ENCODE measurements around the gene OS9.

OS9 gene

DNA sequence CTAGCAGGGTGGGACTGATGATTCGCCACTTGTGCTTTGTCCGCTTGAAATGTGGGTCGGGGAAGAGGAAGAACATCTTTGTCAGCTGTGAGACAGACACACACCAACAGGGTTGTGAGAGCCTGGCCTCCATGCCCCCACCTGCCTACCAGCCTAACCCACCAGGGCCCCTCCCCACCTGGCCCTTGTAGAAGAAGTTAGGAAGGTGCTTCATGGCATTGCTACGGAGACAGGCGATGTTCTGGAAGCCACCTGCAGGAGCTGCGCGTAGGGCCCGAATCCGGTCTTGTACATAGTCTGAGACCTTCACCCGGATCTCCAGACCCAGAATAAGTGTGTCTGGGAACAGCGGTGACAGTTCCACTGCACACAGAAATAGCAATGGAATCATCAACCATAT is 75.7 kb downstream of the OS9 start:
- DNase-seq, result no peak

DNA sequence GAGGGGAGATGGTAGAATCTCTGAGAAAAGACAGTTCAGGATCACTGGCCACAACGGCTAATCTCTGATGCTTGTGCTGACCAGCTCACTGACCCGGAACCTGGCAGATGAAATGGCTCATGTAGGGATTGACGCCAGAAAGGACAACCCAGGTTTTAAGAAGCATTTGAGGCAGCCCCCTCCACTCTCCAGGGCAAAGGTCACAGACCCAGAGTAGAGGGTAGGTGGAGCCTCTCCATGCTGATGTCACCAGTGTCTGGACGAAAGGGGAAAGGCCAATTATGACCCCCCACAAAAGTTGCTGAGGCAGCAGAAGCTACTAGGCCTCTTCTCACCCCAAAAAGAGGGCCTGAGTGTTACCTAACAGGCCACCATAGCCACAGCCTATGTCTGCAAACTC is 76.8 kb downstream of the OS9 start:
- no peak for DNase-seq

Measured in NCI-H146 (cell line).